Neural cell (in vitro differentiated cells): ENCODE data around the gene C5.

ENCODE experiments used
- CTCF ChIP-seq: fragments of 450-650 bp; IDR thresholded peaks from 2 replicates; pipeline ENCODE4 v1.5.1; 2014; ENCODE audit warnings: antibody characterized with exemption, mild to moderate bottlenecking, moderate library complexity; ENCODE audit not compliant: poor library complexity, severe bottlenecking
- EZH2 ChIP-seq: fragments of 200-600, 300-800 bp; shearing (Covaris generic), sonication (generic); IDR thresholded peaks from 2 replicates; pipeline ENCODE4 v1.6.1; 2014; ENCODE audit warnings: antibody characterized with exemption, low read length, borderline replicate concordance, mild to moderate bottlenecking; ENCODE audit not compliant: insufficient read depth, poor library complexity, severe bottlenecking

GRCh38 chr9:120934281-120934680 is 115.8 kb downstream of the C5 start:
- no peak for TF ChIP-seq CTCF
- TF ChIP-seq EZH2: no peak
